ENCODE results near the gene TMEM38B. TPM values are rescaled to one million over a fixed set of nuclear protein-coding genes. Genes with fewer than 3 reads are reported as not detected.
A peak's percentile ranks its signal among the peaks of the same experiment; 100 is the strongest.

The TMEM38B gene
- total RNA-seq, 1 experiment from 2014 or later: 14.5 TPM

DNA sequence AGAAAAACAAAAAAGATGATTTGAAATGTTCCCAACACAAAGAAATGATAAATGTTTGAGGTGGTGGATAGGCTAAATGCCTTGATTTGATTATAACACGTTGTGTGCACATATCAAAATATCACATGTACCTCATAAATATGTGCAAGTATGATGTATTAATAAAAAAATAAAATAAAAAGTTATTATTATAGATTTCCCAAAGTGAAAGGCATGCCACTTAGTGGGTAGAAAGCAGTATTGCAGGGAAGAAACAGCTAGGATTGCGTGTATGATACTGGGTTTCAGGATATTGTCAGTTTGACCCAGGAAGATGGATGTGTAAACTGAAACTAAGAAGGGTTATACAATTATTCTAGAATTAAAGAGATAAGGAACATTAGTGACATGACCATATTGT is 3.6 kb upstream of the TMEM38B start:
- Histone ChIP-seq H2AFZ (ENCODE audit: low read length) (no peak overlapping the region), H3K56ac (ENCODE audit: insufficient read length, low read depth, low read length) (no peak overlapping the region), H3K79me1 (ENCODE audit: insufficient read depth, low read depth, low read length, poor library complexity, severe bottlenecking) (no peaks in the 10 kb centered on the region), H2BK120ac (ENCODE audit: low read depth, low read length, poor library complexity, severe bottlenecking) (no peak overlapping the region), H3K23me2 (ENCODE audit: insufficient read length, low read depth, low read length, poor library complexity, severe bottlenecking) (peaks cover 11% of the 10 kb centered on the region), H3K4me1 (ENCODE audit: insufficient read depth, low read length) (no peaks in the 10 kb centered on the region), H3K27ac (ENCODE audit: insufficient read length, low read depth, low read length) (no peak overlapping the region), H2AK5ac (ENCODE audit: insufficient read length, low read length) (no peak overlapping the region), H3K79me2 (ENCODE audit: insufficient read depth, low read length) (no peaks in the 10 kb centered on the region), H3K4me2 (ENCODE audit: insufficient read depth, insufficient read length, low read length) (no peak overlapping the region), H3T11ph (ENCODE audit: low read length) (no peak overlapping the region), H3K9ac (ENCODE audit: extremely low read depth, insufficient read length, low read length) (no peak overlapping the region), H3K4ac (ENCODE audit: low read depth, low read length) (no peak overlapping the region), H2BK20ac (ENCODE audit: low read depth, low read length, poor library complexity, severe bottlenecking) (no peak overlapping the region), H4K91ac (ENCODE audit: insufficient read length, low read depth, low read length) (no peak overlapping the region), H4K8ac (replicated peaks; ENCODE audit: insufficient read length, low read depth, low read length) (no peak overlapping the region), H3K14ac (ENCODE audit: insufficient read depth, low read length) (no peak overlapping the region), H3K18ac (ENCODE audit: insufficient read length, low read depth, low read length) (no peak overlapping the region), H3K9me3 (ENCODE audit: control insufficient read depth, low read depth, low read length) (no peaks in the 10 kb centered on the region), H4K20me1 (ENCODE audit: control insufficient read depth, insufficient read depth, insufficient read length) (no peaks in the 10 kb centered on the region), H3K23ac (ENCODE audit: insufficient read length, low read depth, low read length) (no peak overlapping the region), H2BK12ac (ENCODE audit: insufficient read length, low read depth, low read length) (no peak overlapping the region), H3K27me3 (ENCODE audit: insufficient read depth, low read length) (peaks cover 15% of the 10 kb centered on the region; the same call in 1 of the 2 replicates), H2BK15ac (ENCODE audit: low read depth, low read length) (no peak overlapping the region), H4K5ac (ENCODE audit: insufficient read length, low read depth, low read length) (no peak overlapping the region), H2BK5ac (ENCODE audit: insufficient read length, low read length) (no peak overlapping the region)
- DNase-seq: no peak
- no peaks in the 10 kb centered on the region for H3K9me3 Mint-ChIP-seq
- H3K4me1 Mint-ChIP-seq: peaks cover 16 to 20% of the 10 kb centered on the region in 2 experiments
- peaks cover 43% of the 10 kb centered on the region for H3K27me3 Mint-ChIP-seq (ENCODE audit: low read depth)
- no peaks in the 10 kb centered on the region for H3K36me3 Mint-ChIP-seq (ENCODE audit: insufficient read depth in 1 of 3, low read depth in 3 of 3)
- H3K4me3 Mint-ChIP-seq: no peak overlapping the region
- WGBS (ENCODE audit: extremely low coverage, insufficient read length, low lambda C conversion rate): no CpG with 5 or more reads among the region's 2 CpGs
- TF ChIP-seq, protein P1, sequence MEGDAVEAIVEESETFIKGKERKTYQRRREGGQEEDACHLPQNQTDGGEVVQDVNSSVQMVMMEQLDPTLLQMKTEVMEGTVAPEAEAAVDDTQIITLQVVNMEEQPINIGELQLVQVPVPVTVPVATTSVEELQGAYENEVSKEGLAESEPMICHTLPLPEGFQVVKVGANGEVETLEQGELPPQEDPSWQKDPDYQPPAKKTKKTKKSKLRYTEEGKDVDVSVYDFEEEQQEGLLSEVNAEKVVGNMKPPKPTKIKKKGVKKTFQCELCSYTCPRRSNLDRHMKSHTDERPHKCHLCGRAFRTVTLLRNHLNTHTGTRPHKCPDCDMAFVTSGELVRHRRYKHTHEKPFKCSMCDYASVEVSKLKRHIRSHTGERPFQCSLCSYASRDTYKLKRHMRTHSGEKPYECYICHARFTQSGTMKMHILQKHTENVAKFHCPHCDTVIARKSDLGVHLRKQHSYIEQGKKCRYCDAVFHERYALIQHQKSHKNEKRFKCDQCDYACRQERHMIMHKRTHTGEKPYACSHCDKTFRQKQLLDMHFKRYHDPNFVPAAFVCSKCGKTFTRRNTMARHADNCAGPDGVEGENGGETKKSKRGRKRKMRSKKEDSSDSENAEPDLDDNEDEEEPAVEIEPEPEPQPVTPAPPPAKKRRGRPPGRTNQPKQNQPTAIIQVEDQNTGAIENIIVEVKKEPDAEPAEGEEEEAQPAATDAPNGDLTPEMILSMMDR (conservative IDR thresholded peaks at IDR 0.05): peak; percentile 70
- H3K27ac Mint-ChIP-seq: no peak overlapping the region

Measured in H9 (cell line).